ENCODE data around the gene MALAT1. TPM values are rescaled to one million over a fixed set of nuclear protein-coding genes. Genes with fewer than 3 reads are reported as not detected.

The MALAT1 gene
- total and polyA plus RNA-seq, 2 of the 13 experiments (the other 11 are each of a cell fraction or from before 2014, with no cell fraction given), result 143 to 1,237 TPM

DNA sequence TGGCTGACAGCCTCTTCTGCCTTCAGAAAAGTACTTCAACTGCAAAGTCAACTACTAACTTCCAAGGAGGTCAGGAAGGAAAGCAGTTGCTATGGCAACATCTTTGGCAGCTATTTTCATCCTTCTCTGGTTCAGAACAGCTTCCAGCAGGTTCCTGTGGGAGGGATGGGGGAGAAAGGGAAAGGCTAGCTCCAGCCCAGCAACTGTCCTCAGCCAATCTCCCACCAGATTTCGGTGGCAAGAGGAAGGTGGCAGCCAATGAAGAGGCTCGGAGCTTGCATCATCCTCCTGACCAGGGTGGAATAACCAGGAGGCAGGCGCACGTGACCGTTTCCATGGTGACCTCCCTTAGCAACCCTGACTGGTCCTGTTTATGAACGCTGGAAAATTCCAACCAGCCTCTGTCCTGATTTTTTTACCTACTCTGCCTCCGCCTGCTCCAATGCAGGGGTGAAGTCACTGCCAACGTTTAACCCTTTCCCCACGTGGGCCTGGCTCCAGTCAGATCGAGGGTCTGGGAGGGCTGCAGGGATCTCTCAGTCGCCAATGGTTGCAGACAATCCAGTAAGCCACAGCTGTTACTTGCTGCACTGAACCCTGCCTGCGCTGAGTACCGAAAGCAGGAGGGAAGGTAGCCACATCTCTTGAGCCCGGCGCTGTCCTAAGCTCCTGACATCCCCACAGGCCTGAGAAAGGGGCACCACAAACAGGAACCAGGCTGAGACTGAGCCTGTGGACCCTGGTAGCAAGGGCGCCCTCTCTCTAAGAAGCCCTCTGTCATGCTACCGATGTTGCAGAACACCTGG lies 11.2 kb upstream of the MALAT1 start (continued):
- TF ChIP-seq, protein P1, sequence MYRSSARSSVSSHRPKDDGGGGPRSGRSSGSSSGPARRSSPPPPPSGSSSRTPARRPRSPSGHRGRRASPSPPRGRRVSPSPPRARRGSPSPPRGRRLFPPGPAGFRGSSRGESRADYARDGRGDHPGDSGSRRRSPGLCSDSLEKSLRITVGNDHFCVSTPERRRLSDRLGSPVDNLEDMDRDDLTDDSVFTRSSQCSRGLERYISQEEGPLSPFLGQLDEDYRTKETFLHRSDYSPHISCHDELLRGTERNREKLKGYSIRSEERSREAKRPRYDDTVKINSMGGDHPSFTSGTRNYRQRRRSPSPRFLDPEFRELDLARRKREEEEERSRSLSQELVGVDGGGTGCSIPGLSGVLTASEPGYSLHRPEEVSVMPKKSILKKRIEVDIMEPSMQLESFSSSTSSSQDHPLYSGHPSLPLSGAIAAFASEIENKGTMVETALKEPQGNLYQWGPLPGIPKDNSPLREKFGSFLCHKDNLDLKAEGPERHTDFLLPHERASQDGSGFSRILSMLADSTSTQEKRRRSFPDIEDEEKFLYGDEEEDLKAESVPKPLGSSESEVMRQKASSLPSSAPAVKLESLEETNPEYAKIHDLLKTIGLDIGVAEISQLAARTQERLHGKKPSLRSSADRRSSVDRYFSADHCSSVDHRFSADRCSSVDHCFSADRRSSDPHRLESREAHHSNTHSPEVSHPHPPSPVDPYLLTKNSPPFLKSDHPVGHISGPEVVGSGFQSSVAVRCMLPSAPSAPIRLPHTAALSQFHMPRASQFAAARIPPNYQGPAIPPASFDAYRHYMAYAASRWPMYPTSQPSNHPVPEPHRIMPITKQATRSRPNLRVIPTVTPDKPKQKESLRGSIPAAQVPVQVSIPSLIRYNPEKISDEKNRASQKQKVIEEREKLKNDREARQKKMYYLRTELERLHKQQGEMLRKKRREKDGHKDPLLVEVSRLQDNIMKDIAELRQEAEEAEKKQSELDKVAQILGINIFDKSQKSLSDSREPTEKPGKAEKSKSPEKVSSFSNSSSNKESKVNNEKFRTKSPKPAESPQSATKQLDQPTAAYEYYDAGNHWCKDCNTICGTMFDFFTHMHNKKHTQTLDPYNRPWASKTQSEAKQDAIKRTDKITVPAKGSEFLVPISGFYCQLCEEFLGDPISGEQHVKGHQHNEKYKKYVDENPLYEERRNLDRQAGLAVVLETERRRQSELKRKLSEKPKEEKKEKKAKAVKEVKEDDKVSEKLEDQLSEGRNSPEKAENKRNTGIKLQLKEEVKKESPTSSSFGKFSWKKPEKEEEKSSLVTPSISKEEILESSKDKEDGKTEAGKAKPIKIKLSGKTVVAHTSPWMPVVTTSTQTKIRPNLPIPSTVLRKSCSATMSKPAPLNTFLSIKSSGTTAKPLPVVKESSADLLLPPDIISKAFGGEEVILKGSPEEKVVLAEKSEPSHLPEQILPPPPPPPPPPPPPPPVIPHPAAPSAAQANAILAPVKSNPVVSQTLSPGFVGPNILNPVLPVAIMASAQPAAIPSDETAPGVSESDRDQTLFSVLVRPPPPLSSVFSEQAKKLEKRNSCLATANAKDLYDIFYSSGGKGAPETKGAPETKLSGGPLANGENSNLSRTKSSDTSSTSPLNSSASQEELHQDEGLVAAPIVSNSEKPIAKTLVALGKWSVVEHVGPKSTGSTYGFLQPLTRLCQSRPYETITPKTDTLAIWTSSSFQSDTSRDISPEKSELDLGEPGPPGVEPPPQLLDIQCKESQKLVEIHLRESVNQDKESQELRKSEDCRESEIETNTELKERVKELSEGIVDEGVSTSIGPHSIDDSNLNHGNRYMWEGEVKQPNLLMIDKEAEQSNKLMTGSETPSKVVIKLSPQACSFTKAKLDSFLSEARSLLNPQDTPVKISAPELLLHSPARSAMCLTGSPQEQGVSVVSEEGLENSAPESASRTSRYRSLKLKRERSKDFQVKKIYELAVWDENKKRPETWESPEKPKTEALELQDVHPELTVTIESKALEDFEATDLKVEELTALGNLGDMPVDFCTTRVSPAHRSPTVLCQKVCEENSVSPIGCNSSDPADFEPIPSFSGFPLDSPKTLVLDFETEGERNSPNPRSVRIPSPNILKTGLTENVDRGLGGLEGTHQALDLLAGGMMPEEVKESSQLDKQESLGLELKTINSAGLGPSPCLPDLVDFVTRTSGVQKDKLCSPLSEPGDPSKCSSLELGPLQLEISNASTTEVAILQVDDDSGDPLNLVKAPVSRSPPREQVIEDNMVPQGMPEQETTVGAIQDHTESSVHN (CRISPR knock-in tag; IDR thresholded peaks at IDR 0.05), result no peak
- TF ChIP-seq ZEB1 (IDR thresholded peaks at IDR 0.05; ENCODE audit: insufficient replicate concordance, low read depth), result peak; percentile 22
- peak; percentile 53; the same call in 1 of the 2 replicates for TF ChIP-seq ZNF136 (CRISPR knock-in tag; IDR thresholded peaks at IDR 0.05; ENCODE audit: low read depth)
- no peak for TF ChIP-seq ZFP62 (CRISPR knock-in tag; IDR thresholded peaks at IDR 0.05)
- no peak for TF ChIP-seq XBP1 (CRISPR knock-in tag; IDR thresholded peaks at IDR 0.05)
- TF ChIP-seq ZNF598 (CRISPR knock-in tag; IDR thresholded peaks at IDR 0.05; ENCODE audit: borderline replicate concordance), result no peak
- TF ChIP-seq RAD21 (CRISPR knock-in tag; IDR thresholded peaks at IDR 0.05), result peak; percentile 32; the same call in 1 of the 2 replicates
- no peak for TF ChIP-seq ZFP82 (CRISPR knock-in tag; IDR thresholded peaks at IDR 0.05; ENCODE audit: borderline replicate concordance)
- TF ChIP-seq NAIF1 (CRISPR knock-in tag; IDR thresholded peaks at IDR 0.05; ENCODE audit: borderline replicate concordance), result no peak
- TF ChIP-seq MEF2D (CRISPR knock-in tag; IDR thresholded peaks at IDR 0.05), result 0 out of 2 replicates have a peak, but pooled peaks have one; percentile 4
- TF ChIP-seq, protein P2, sequence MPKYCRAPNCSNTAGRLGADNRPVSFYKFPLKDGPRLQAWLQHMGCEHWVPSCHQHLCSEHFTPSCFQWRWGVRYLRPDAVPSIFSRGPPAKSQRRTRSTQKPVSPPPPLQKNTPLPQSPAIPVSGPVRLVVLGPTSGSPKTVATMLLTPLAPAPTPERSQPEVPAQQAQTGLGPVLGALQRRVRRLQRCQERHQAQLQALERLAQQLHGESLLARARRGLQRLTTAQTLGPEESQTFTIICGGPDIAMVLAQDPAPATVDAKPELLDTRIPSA (CRISPR knock-in tag; IDR thresholded peaks at IDR 0.05; ENCODE audit: borderline replicate concordance), result no peak
- no peak for TF ChIP-seq ZNF543 (CRISPR knock-in tag; IDR thresholded peaks at IDR 0.05)
- TF ChIP-seq, protein P3, sequence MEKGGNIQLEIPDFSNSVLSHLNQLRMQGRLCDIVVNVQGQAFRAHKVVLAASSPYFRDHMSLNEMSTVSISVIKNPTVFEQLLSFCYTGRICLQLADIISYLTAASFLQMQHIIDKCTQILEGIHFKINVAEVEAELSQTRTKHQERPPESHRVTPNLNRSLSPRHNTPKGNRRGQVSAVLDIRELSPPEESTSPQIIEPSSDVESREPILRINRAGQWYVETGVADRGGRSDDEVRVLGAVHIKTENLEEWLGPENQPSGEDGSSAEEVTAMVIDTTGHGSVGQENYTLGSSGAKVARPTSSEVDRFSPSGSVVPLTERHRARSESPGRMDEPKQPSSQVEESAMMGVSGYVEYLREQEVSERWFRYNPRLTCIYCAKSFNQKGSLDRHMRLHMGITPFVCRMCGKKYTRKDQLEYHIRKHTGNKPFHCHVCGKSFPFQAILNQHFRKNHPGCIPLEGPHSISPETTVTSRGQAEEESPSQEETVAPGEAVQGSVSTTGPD (CRISPR knock-in tag; IDR thresholded peaks at IDR 0.05), result no peak
- TF ChIP-seq ZNF451 (CRISPR knock-in tag; IDR thresholded peaks at IDR 0.05), result peak; percentile 52; the same call in 1 of the 2 replicates
- peak; percentile 48; the same call in 1 of the 2 replicates for TF ChIP-seq THAP11 (CRISPR knock-in tag; IDR thresholded peaks at IDR 0.05)
- TF ChIP-seq, protein P4, sequence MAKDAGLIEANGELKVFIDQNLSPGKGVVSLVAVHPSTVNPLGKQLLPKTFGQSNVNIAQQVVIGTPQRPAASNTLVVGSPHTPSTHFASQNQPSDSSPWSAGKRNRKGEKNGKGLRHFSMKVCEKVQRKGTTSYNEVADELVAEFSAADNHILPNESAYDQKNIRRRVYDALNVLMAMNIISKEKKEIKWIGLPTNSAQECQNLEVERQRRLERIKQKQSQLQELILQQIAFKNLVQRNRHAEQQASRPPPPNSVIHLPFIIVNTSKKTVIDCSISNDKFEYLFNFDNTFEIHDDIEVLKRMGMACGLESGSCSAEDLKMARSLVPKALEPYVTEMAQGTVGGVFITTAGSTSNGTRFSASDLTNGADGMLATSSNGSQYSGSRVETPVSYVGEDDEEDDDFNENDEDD (CRISPR knock-in tag; IDR thresholded peaks at IDR 0.05; ENCODE audit: borderline replicate concordance), result peak; percentile 74; the same call in 1 of the 2 replicates
- 0 out of 2 replicates have a peak, but pooled peaks have one; percentile 18 for TF ChIP-seq KDM5A (IDR thresholded peaks at IDR 0.05; ENCODE audit: borderline replicate concordance, low read length)

All from HepG2 (cell line).